HCT116 (cell line): ENCODE measurements around the gene MCAM. TPM values are rescaled to one million over a fixed set of nuclear protein-coding genes. Genes with fewer than 3 reads are reported as not detected.

Experiments used
- ATAC-seq: fragments of 200-7000 bp; cut with Tn5 transposase; 2 replicates; pipeline ENCODE4 v1.9.1; 2020; ENCODE audit warnings: mild to moderate bottlenecking, moderate library complexity
- BruUV-seq: library from RNA; stranded (reverse); fragments of 400-500 nt; replicated peaks from 2 replicates; lab custom pipeline; 2021; lab: Mats Ljungman, UMichigan
- CTCF ChIA-PET: fragments of 300-600 bp; sonication (Branson Sonifier 250); formaldehyde crosslinking; loops from one replicate; lab custom pipeline; 2021; ENCODE audit warnings: antibody characterized with exemption; lab: Charles Lee
- POLR2A ChIA-PET: fragments of 300-600, 350-600 bp; sonication (Branson Sonifier 250); formaldehyde crosslinking; loops from one replicate; lab custom pipeline; 2021; ENCODE audit warnings: antibody characterized with exemption; lab: Charles Lee
- RAD21 ChIA-PET, 2 experiments: fragments of 300-600 bp; sonication (Branson Sonifier 250); formaldehyde crosslinking; loops; one replicate each; lab custom pipeline; 2023; ENCODE audit warnings: low total read pairs in 2 of 2; ENCODE audit not compliant: uncharacterized antibody in 2 of 2, unreplicated experiment in 2 of 2, low non-redundant PET in 1 of 2; lab: Charles Lee
- DNase-seq: peaks from one replicate; pipeline ENCODE4 v3.0.0-alpha.2; 2010; ENCODE audit warnings: low read depth, low spot score
- H2AFZ ChIP-seq: fragments of 200-600 bp; shearing (Covaris generic), sonication (generic); 2 replicates; pipeline ENCODE4 v1.6.1; 2017; ENCODE audit warnings: low read depth, mixed run types, mixed read lengths, antibody characterized with exemption, low read length; ENCODE audit not compliant: poor library complexity, severe bottlenecking
- H3K27ac ChIP-seq: 2 replicates; pipeline ENCODE4 v1.5.1; 2012; ENCODE audit warnings: low read depth, low read length
- H3K27me3 ChIP-seq: fragments of 200-600 bp; sonication (generic); 2 replicates; pipeline ENCODE4 v1.6.1; 2016; ENCODE audit warnings: mixed run types, low read length, mixed read lengths; ENCODE audit not compliant: insufficient read depth
- H3K36me3 ChIP-seq, 2 experiments: fragments of 200-500 bp in 1 of 2; fragments of 200-600 bp in 1 of 2; sonication (Bioruptor generic) in 1 of 2; sonication (generic) in 1 of 2; 2 replicates each; pipeline versions ENCODE4 v1.5.1 to v1.6.1; 2014 to 2016; ENCODE audit warnings: low read length in 2 of 2, inconsistent platforms in 1 of 2, mixed read lengths in 1 of 2, mixed run types in 1 of 2; ENCODE audit not compliant: insufficient read depth in 2 of 2, control insufficient read depth in 1 of 2
- H3K4me1 ChIP-seq, 2 experiments: fragments of 200-600 bp in 1 of 2; sonication (generic) in 1 of 2; 2 replicates each; pipeline versions ENCODE4 v1.5.1 to v1.6.1; 2012 to 2017; ENCODE audit warnings: low read length in 2 of 2, inconsistent platforms in 1 of 2, mild to moderate bottlenecking in 1 of 2, mixed read lengths in 1 of 2, mixed run types in 1 of 2, moderate library complexity in 1 of 2; ENCODE audit not compliant: insufficient read depth in 2 of 2, control insufficient read depth in 1 of 2
- H3K4me2 ChIP-seq: fragments of 200-600 bp; sonication (generic); 2 replicates; pipeline ENCODE4 v1.6.1; 2017; ENCODE audit warnings: mixed run types, low read length, mixed read lengths
- H3K4me3 ChIP-seq, 2 experiments: fragments of 200-600 bp in 1 of 2; sonication (generic) in 1 of 2; replicated peaks in 1 of 2; 2 replicates each; pipeline ENCODE4 v1.5.1; 2011 to 2016; ENCODE audit warnings: low read length in 2 of 2, control low read depth in 1 of 2, low read depth in 1 of 2, mild to moderate bottlenecking in 1 of 2, mixed read lengths in 1 of 2, mixed run types in 1 of 2
- H3K79me2 ChIP-seq: fragments of 200-600 bp; sonication (generic); 2 replicates; pipeline ENCODE4 v1.6.1; 2017; ENCODE audit warnings: mild to moderate bottlenecking, mixed run types, low read length, moderate library complexity, mixed read lengths; ENCODE audit not compliant: insufficient read depth
- H3K9ac ChIP-seq: fragments of 200-600 bp; sonication (generic); 2 replicates; pipeline ENCODE4 v1.6.1; 2016; ENCODE audit warnings: low read length, mixed read lengths
- H3K9me2 ChIP-seq: fragments of 200-600 bp; sonication (generic), shearing (Covaris generic); 2 replicates; pipeline ENCODE4 v1.6.1; 2017; ENCODE audit warnings: mixed run types, mild to moderate bottlenecking, moderate library complexity; ENCODE audit not compliant: insufficient read depth
- H3K9me3 ChIP-seq, 2 experiments: fragments of 200-500 bp in 1 of 2; fragments of 200-600 bp in 1 of 2; sonication (Bioruptor generic) in 1 of 2; sonication (generic) in 1 of 2; 2 replicates each; pipeline ENCODE4 v1.6.1; 2014 to 2017; ENCODE audit warnings: low read length in 2 of 2, mixed read lengths in 2 of 2, inconsistent platforms in 1 of 2, low read depth in 1 of 2, mild to moderate bottlenecking in 1 of 2, mixed run types in 1 of 2, moderate library complexity in 1 of 2; ENCODE audit not compliant: control insufficient read depth in 1 of 2, insufficient read depth in 1 of 2
- H4K20me1 ChIP-seq: fragments of 200-600 bp; sonication (generic), shearing (Covaris generic); 2 replicates; pipeline ENCODE4 v1.6.1; 2017; ENCODE audit warnings: mixed run types, mild to moderate bottlenecking, moderate library complexity; ENCODE audit not compliant: insufficient read depth
- CEBPB ChIP-seq: IDR thresholded peaks from 2 replicates; pipeline ENCODE4 v1.6.1; 2012; ENCODE audit warnings: low read depth
- EZH2 ChIP-seq: fragments of 200-600 bp; sonication (generic); IDR thresholded peaks from 2 replicates; pipeline ENCODE4 v1.6.1; 2017; ENCODE audit warnings: antibody characterized with exemption, mixed run types
- SIN3A ChIP-seq: IDR thresholded peaks from 2 replicates; pipeline ENCODE4 v1.6.1; 2012; ENCODE audit warnings: low read depth
- SRF ChIP-seq: IDR thresholded peaks from 2 replicates; pipeline ENCODE4 v1.6.1; 2012; ENCODE audit warnings: low read depth
- YY1 ChIP-seq: IDR thresholded peaks from 2 replicates; pipeline ENCODE4 v1.6.1; 2011; ENCODE audit warnings: low read length, low read depth, moderate library complexity, mild to moderate bottlenecking; ENCODE audit not compliant: insufficient replicate concordance; ENCODE audit errors: extremely low read depth
- ZFX ChIP-seq: fragments of 450-650 bp; IDR thresholded peaks from 2 replicates; pipeline ENCODE4 v1.6.1; 2017
- intact Hi-C: fragments of 100-400 bp; cut with micrococcal nuclease; formaldehyde crosslinking; loops from 2 replicates; pipeline ENCODE4 v1.10.0; 2022
- total RNA-seq: library from RNA; stranded (reverse); gene quantifications from one replicate; pipeline ENCODE4 v1.2.1, GENCODE V29; 2021; ENCODE audit not compliant: unreplicated experiment

MCAM gene
- total RNA-seq, 1 experiment from 2014 or later: 17.4 TPM

DNA sequence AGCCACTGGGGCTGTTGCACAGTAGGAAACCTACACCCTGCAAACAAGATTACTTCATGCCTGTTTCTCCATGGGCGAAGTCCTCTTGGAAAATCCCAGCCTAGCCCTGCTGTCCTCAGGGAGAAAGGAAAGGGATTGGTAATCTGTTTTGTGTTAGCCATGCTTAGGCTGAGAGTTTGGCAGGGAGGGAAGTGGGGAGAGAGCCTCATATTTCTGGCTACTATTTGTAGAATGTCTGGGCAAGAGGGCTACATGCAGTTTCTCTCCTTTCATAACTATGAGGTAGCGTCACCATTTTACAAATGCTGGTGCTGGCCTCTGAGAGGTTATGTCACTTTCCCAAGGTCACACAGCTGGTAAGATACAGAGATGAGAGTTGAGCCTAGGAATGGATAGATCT lies 30.3 kb upstream of the MCAM start:
- intact Hi-C loops: no loop called here
- CTCF ChIA-PET: interaction anchor here (1.2 to 1.7 kb wide), 3 partner anchors 9 kb away, joined by 5 to 8 read pairs (median 7); no protein-coding TSS in a partner anchor
- no peak overlapping the region for H3K4me2 ChIP-seq
- RAD21 ChIA-PET: no interaction called here
- no peak overlapping the region for H2AFZ ChIP-seq
- H4K20me1 ChIP-seq: no peaks in the 10 kb centered on the region
- H3K4me1 ChIP-seq: no peaks in the 10 kb centered on the region
- no peaks in the 10 kb centered on the region for H3K9me2 ChIP-seq
- H3K36me3 ChIP-seq: no peaks in the 10 kb centered on the region
- BruUV-seq: no TSS peak
- TF ChIP-seq ZFX (no peak), SIN3A (no peak)
- TF ChIP-seq, all 23 proteins: peak for 0
- H3K79me2 ChIP-seq: no peaks in the 10 kb centered on the region
- no peaks in the 10 kb centered on the region for H3K9me3 ChIP-seq
- no peaks in the 10 kb centered on the region for H3K27me3 ChIP-seq
- ATAC-seq: no peak
- POLR2A ChIA-PET: no interaction called here
- H3K27ac ChIP-seq: no peak overlapping the region
- no peak overlapping the region for H3K4me3 ChIP-seq
- H3K9ac ChIP-seq: no peak overlapping the region
- DNase-seq: no peak

GRCh38 chr11:119346605-119347004 lies 29.7 kb upstream of the MCAM start, which contains the start of gene MFRP:
TSS of gene MFRP (minus strand) at chr11:119346705. CDS start at chr11:119346513, 192 bp downstream.
- no peak for DNase-seq
- Histone ChIP-seq H4K20me1 (no peaks in the 10 kb centered on the region), H3K9ac (no peak within 1 kb of the TSS), H3K36me3 (no peaks in the 10 kb centered on the region), H2AFZ (no peak within 1 kb of the TSS), H3K9me2 (no peaks in the 10 kb centered on the region), H3K27me3 (no peaks in the 10 kb centered on the region), H3K4me3 (no peak within 1 kb of the TSS), H3K4me1 (no peaks in the 10 kb centered on the region), H3K79me2 (no peaks in the 10 kb centered on the region), H3K9me3 (no peaks in the 10 kb centered on the region), H3K4me2 (no peak within 1 kb of the TSS)
- no TSS peak for BruUV-seq
- intact Hi-C loops: no loop called here
- ATAC-seq: no peak
- CTCF ChIA-PET: interaction anchor here (1.6 kb wide), 1 partner anchor 10 kb away, joined by 7 read pairs; no protein-coding TSS in a partner anchor
- TF ChIP-seq YY1 (no peak), ZFX (no peak), CEBPB (no peak), EZH2 (no peak), SRF (no peak)
- TF ChIP-seq, all 23 proteins: peak for 0
- H3K27ac ChIP-seq: no peak within 1 kb of the TSS; the same call in 1 of the 2 replicates
- ChIA-PET POLR2A (no interaction called here), RAD21 (no interaction called here)
